Endothelial cell of umbilical vein (primary cell): ENCODE data around the gene PSG7. TPM values are rescaled to one million over a fixed set of nuclear protein-coding genes. Genes with fewer than 3 reads are reported as not detected.
"Not testable (repeated sequence)": the region's sequence is repeated elsewhere in the genome, so short reads cannot be mapped to it uniquely, and the experiment has no call there.

Experiments used
- BruUV-seq: library from RNA; stranded (reverse); fragments of 400-500 nt; replicated peaks from 2 replicates; lab custom pipeline; 2021; lab: Mats Ljungman, UMichigan
- CTCF ChIA-PET: fragments of 300-600, 350-600 bp; sonication (Branson Sonifier 250); formaldehyde crosslinking; loops from one replicate; lab custom pipeline; 2021; ENCODE audit warnings: antibody characterized with exemption, inconsistent platforms; lab: Charles Lee
- POLR2A ChIA-PET: fragments of 300-600, 350-600 bp; sonication (Branson Sonifier 250); formaldehyde crosslinking; loops from one replicate; lab custom pipeline; 2021; ENCODE audit warnings: antibody characterized with exemption, inconsistent platforms; lab: Charles Lee
- DNase-seq: peaks from one replicate; pipeline ENCODE4 v3.0.0-alpha.2; 2011; ENCODE audit warnings: low read depth, low spot score
- FAIRE-seq: peaks from 2 replicates; lab custom pipeline; 2011; peaks lifted over from hg19 to GRCh38; lab: Jason Lieb, UNC
- H2AFZ ChIP-seq: 2 replicates; pipeline ENCODE4 v1.6.0; 2012; ENCODE audit warnings: low read depth, low read length, control low read depth, inconsistent platforms
- H3K27ac ChIP-seq: 2 replicates; pipeline ENCODE4 v1.5.1; 2011; ENCODE audit warnings: low read depth, mild to moderate bottlenecking, control low read depth, low read length, moderate library complexity; ENCODE audit not compliant: insufficient read depth
- H3K27me3 ChIP-seq, 2 experiments: 2 replicates each; pipeline versions ENCODE4 v1.6.0 to v1.6.1; 2011; ENCODE audit warnings: low read length in 2 of 2, mixed read lengths in 1 of 2; ENCODE audit not compliant: control insufficient read depth in 2 of 2, insufficient read depth in 2 of 2
- H3K36me3 ChIP-seq, 2 experiments: 2 replicates in 1 of 2; 3 replicates in 1 of 2; pipeline ENCODE4 v1.5.1; 2011; ENCODE audit warnings: low read length in 2 of 2, mild to moderate bottlenecking in 1 of 2, moderate library complexity in 1 of 2; ENCODE audit not compliant: control insufficient read depth in 2 of 2, insufficient read depth in 2 of 2; ENCODE audit errors: extremely low read depth in 1 of 2
- H3K4me1 ChIP-seq: 3 replicates; pipeline ENCODE4 v1.5.1; 2011; ENCODE audit warnings: mild to moderate bottlenecking, low read length; ENCODE audit not compliant: control insufficient read depth, insufficient read depth; ENCODE audit errors: extremely low read depth
- H3K4me2 ChIP-seq: 2 replicates; pipeline ENCODE4 v1.6.1; 2011; ENCODE audit warnings: low read length, control low read depth, mixed read lengths; ENCODE audit not compliant: insufficient read depth
- H3K4me3 ChIP-seq, 3 experiments: fragments of 200-600 bp in 1 of 3; sonication (generic), shearing (Covaris generic) in 1 of 3; replicated peaks in 1 of 3; 2 replicates each; pipeline ENCODE4 v1.5.1; 2011 to 2016; ENCODE audit warnings: control low read depth in 3 of 3, low read length in 3 of 3, mild to moderate bottlenecking in 2 of 3, inconsistent platforms in 1 of 3, low read depth in 1 of 3, moderate library complexity in 1 of 3; ENCODE audit not compliant: insufficient read depth in 1 of 3
- H3K79me2 ChIP-seq: 2 replicates; pipeline ENCODE4 v1.6.0; 2012; ENCODE audit warnings: low read length, inconsistent platforms; ENCODE audit not compliant: control insufficient read depth, insufficient read depth
- H3K9ac ChIP-seq: replicated peaks from 2 replicates; pipeline ENCODE3; 2011; ENCODE audit warnings: low read length, control low read depth; ENCODE audit not compliant: insufficient read depth; ENCODE audit errors: extremely low read depth
- H3K9me1 ChIP-seq: replicated peaks from 3 replicates; pipeline ENCODE4 v1.6.0; 2011; ENCODE audit warnings: mild to moderate bottlenecking, low read length; ENCODE audit not compliant: control insufficient read depth, insufficient read depth; ENCODE audit errors: extremely low read depth
- H3K9me3 ChIP-seq: replicated peaks from 2 replicates; pipeline ENCODE4 v1.5.1; 2012; ENCODE audit warnings: low read length, inconsistent platforms; ENCODE audit not compliant: control insufficient read depth, insufficient read depth
- H4K20me1 ChIP-seq: replicated peaks from 2 replicates; pipeline ENCODE3; 2011; ENCODE audit warnings: mild to moderate bottlenecking, low read length; ENCODE audit not compliant: control insufficient read depth, insufficient read depth; ENCODE audit errors: extremely low read depth
- CTCF ChIP-seq, 2 donors: IDR thresholded peaks; 1 replicate in 1 of 2; 2 replicates in 1 of 2; pipeline ENCODE4 v1.5.1; 2011; ENCODE audit warnings: low read length in 2 of 2, mild to moderate bottlenecking in 2 of 2, moderate library complexity in 2 of 2, control low read depth in 1 of 2, inconsistent platforms in 1 of 2, low read depth in 1 of 2; ENCODE audit not compliant: insufficient read depth in 1 of 2; ENCODE audit errors: extremely low read depth in 1 of 2
- EZH2 ChIP-seq: IDR thresholded peaks from 2 replicates; pipeline ENCODE4 v1.6.1; 2012; ENCODE audit warnings: borderline replicate concordance, low read depth, mild to moderate bottlenecking, moderate library complexity, low read length, inconsistent platforms; ENCODE audit not compliant: severe bottlenecking
- GATA2 ChIP-seq: IDR thresholded peaks from 2 replicates; pipeline ENCODE4 v1.7.0; 2011; ENCODE audit warnings: low read depth, mild to moderate bottlenecking, moderate library complexity, mixed read lengths, low read length; ENCODE audit not compliant: insufficient read length, insufficient read depth
- JUN ChIP-seq: IDR thresholded peaks from 2 replicates; pipeline ENCODE4 v1.6.1; 2011; ENCODE audit warnings: borderline replicate concordance, low read depth; ENCODE audit not compliant: insufficient read length, insufficient read depth
- MYC ChIP-seq: IDR thresholded peaks from one replicate; pipeline ENCODE4 v1.6.1; 2011; ENCODE audit warnings: mild to moderate bottlenecking, low read depth, low read length
- POLR2AphosphoS5 ChIP-seq: IDR thresholded peaks from 2 replicates; pipeline ENCODE4 v1.6.1; 2012; ENCODE audit warnings: low read depth, mild to moderate bottlenecking, control low read depth, low read length, moderate library complexity; ENCODE audit not compliant: insufficient read depth
- dilution Hi-C: fragments of 300-500 bp; cut with MboI; formaldehyde crosslinking; loops from one replicate; pipeline ENCODE4 v1.15.0; 2019; ENCODE audit warnings: low sequenced_read_pairs; ENCODE audit not compliant: extremely low pct_ligation_motif_present
- intact Hi-C: fragments of 100-400 bp; cut with micrococcal nuclease; formaldehyde crosslinking; loops from one replicate; pipeline ENCODE4 v1.10.0; 2022
- polyA plus RNA-seq, 4 experiments: library from polyadenylated mRNA; depleted of rRNA in 3 of 4; stranded (reverse) in 3 of 4; unstranded in 1 of 4; fragments of >200 nt; gene quantifications; 2 replicates each; pipeline versions ENCODE4 v1.2.1 to v1.2.3, GENCODE V29; 2011 to 2012; ENCODE audit warnings: missing spikeins in 1 of 4
- total RNA-seq: library from RNA; stranded (reverse); gene quantifications from 2 replicates; pipeline ENCODE4 v1.2.3, GENCODE V29; 2021

Gene PSG7
- total and polyA plus RNA-seq, 2 donors (not counting 3 experiments of a cell fraction or from before 2014, with no cell fraction given): not detected

GRCh38 chr19:42879613-42880012 lies 57.4 kb downstream of the PSG7 start, which contains the start of gene PSG1:
Gene PSG1, minus strand, starts transcription at chr19:42879713. Its CDS starts 132 bp downstream, at chr19:42879581.
- CTCF ChIA-PET: no interaction called here

GRCh38 chr19:42876596-42876995 lies 60.4 kb downstream of the PSG7 start:
- H3K27ac ChIP-seq, H3K36me3 ChIP-seq, H3K9me3 ChIP-seq, dilution Hi-C loops, H3K79me2 ChIP-seq, H4K20me1 ChIP-seq, H3K9ac ChIP-seq, DNase-seq, H3K4me1 ChIP-seq, H3K4me3 ChIP-seq, CTCF ChIA-PET, H3K27me3 ChIP-seq, H3K9me1 ChIP-seq, FAIRE-seq, intact Hi-C loops, H3K4me2 ChIP-seq, H2AFZ ChIP-seq, POLR2A ChIA-PET, BruUV-seq: not testable (repeated sequence)

More at GRCh38 chr19:42879613-42880012, 57.4 kb downstream of the PSG7 start, which contains the start of gene PSG1:
- FAIRE-seq (no peak), DNase-seq (no peak)
- Histone ChIP-seq H3K9ac (no peak within 1 kb of the TSS), H4K20me1 (no peaks in the 10 kb centered on the region), H3K79me2 (no peaks in the 10 kb centered on the region), H3K4me2 (no peak within 1 kb of the TSS), H3K27me3 (no peaks in the 10 kb centered on the region), H3K9me3 (no peaks in the 10 kb centered on the region), H3K9me1 (no peaks in the 10 kb centered on the region), H3K4me3 (no peak within 1 kb of the TSS), H3K36me3 (no peaks in the 10 kb centered on the region), H3K27ac (no peak within 1 kb of the TSS), H2AFZ (no peak within 1 kb of the TSS), H3K4me1 (no peaks in the 10 kb centered on the region)
- BruUV-seq: no TSS peak
- intact Hi-C loops (no loop called here), dilution Hi-C loops (no loop called here)
- TF ChIP-seq POLR2AphosphoS5: no peak
- no peak for TF ChIP-seq MYC
- TF ChIP-seq GATA2: no peak
- TF ChIP-seq CTCF (IDR thresholded peaks at IDR 0.05; ENCODE audit: extremely low read depth in 1 of 2, insufficient read depth in 1 of 2, low read depth in 1 of 2, low read length in 2 of 2): no peak
- no peak for TF ChIP-seq JUN
- no peak for TF ChIP-seq EZH2
- POLR2A ChIA-PET: no interaction called here

GRCh38 chr19:42875881-42876280 lies 61.1 kb downstream of the PSG7 start:
- POLR2A ChIA-PET, H3K4me3 ChIP-seq, CTCF ChIA-PET, H3K36me3 ChIP-seq, H3K4me1 ChIP-seq, intact Hi-C loops, H4K20me1 ChIP-seq, H3K9ac ChIP-seq, H3K27ac ChIP-seq, H3K9me1 ChIP-seq, H3K27me3 ChIP-seq, DNase-seq, H3K79me2 ChIP-seq, H3K4me2 ChIP-seq, dilution Hi-C loops, H3K9me3 ChIP-seq, BruUV-seq, FAIRE-seq, H2AFZ ChIP-seq: not testable (repeated sequence)
